Purkinje cell (primary cell): ENCODE measurements around the gene PMEPA1. TPM values are rescaled to one million over a fixed set of nuclear protein-coding genes. Genes with fewer than 3 reads are reported as not detected.

Source experiments
- polyA plus RNA-seq: library from polyadenylated mRNA; unstranded; fragments of >200 nt; fragmentation: Nextera tagmentation; gene quantifications from 2 replicates; pipeline ENCODE4 v1.2.1, GENCODE V29; 2014

PMEPA1 gene
- 0.94 and 1.9 TPM in 2 replicates for polyA plus RNA-seq

GRCh38 chr20:57709823-57710799 lies at the start of gene PMEPA1:
TSS of gene PMEPA1 (minus strand) at chr20:57710015. CDS start at chr20:57709582, 433 bp downstream.

GRCh38 chr20:57620274-57620990 lies 89.4 kb downstream of the PMEPA1 start, which contains the start of gene ZBP1:
TSS of gene ZBP1 (minus strand) at chr20:57620426. CDS start at chr20:57620295, 131 bp downstream.

Other genes starting within 250 kb of the PMEPA1 start
- 0.63 TPM in 1 of 2 replicates, not detected in the other for gene CTCFL, start 184.9 kb downstream of the PMEPA1 start, polyA plus RNA-seq
- gene PCK1, start 148.9 kb downstream of the PMEPA1 start, polyA plus RNA-seq, result not detected in 2 replicates
- gene ZBP1, start 89.6 kb downstream of the PMEPA1 start, polyA plus RNA-seq, result not detected in 2 replicates